H1 (cell line): ENCODE measurements around the gene VDR. TPM values are rescaled to one million over a fixed set of nuclear protein-coding genes. Genes with fewer than 3 reads are reported as not detected.

Source experiments
- CTCF ChIA-PET: fragments of 300-600 bp; sonication (Branson Sonifier 250); formaldehyde crosslinking; loops from one replicate; lab custom pipeline; 2021; ENCODE audit not compliant: partially characterized antibody; lab: Charles Lee
- POLR2A ChIA-PET: fragments of 300-600 bp; sonication (Branson Sonifier 250); formaldehyde crosslinking; loops from one replicate; lab custom pipeline; 2021; ENCODE audit warnings: inconsistent platforms; ENCODE audit not compliant: partially characterized antibody; lab: Charles Lee
- DNase-seq, 2 experiments: peaks; one replicate each; pipeline versions ENCODE4 v3.0.0 to v3.0.0-alpha.2; 2010 to 2022; ENCODE audit warnings: low spot score in 2 of 2, low read depth in 1 of 2, mixed read lengths in 1 of 2
- FAIRE-seq: peaks from 2 replicates; lab custom pipeline; 2011; peaks lifted over from hg19 to GRCh38; lab: Jason Lieb, UNC
- H2AFZ ChIP-seq: 2 replicates; pipeline ENCODE4 v1.8.1; 2012; ENCODE audit warnings: low read length, inconsistent platforms
- H2AK5ac ChIP-seq: 2 replicates; pipeline ENCODE4 v1.6.1; 2013; ENCODE audit warnings: low read depth, low read length
- H2BK120ac ChIP-seq: replicated peaks from 2 replicates; pipeline ENCODE3; 2013; ENCODE audit warnings: low read depth, low read length, inconsistent platforms
- H2BK12ac ChIP-seq: 2 replicates; pipeline ENCODE4 v1.6.1; 2013; ENCODE audit warnings: low read depth, low read length
- H2BK15ac ChIP-seq: 2 replicates; pipeline ENCODE4 v1.6.1; 2013; ENCODE audit warnings: low read length
- H2BK20ac ChIP-seq: 2 replicates; pipeline ENCODE4 v1.6.1; 2013; ENCODE audit warnings: low read length
- H2BK5ac ChIP-seq: 2 replicates; pipeline ENCODE4 v1.6.1; 2013; ENCODE audit warnings: low read depth, low read length
- H3K14ac ChIP-seq: 2 replicates; pipeline ENCODE4 v1.6.1; 2013; ENCODE audit warnings: inconsistent platforms; ENCODE audit not compliant: insufficient read length
- H3K18ac ChIP-seq: 2 replicates; pipeline ENCODE4 v1.6.1; 2013; ENCODE audit warnings: low read length; ENCODE audit errors: extremely low read depth
- H3K23ac ChIP-seq: 2 replicates; pipeline ENCODE4 v1.6.1; 2013; ENCODE audit warnings: inconsistent platforms; ENCODE audit not compliant: insufficient read length
- H3K23me2 ChIP-seq: 2 replicates; pipeline ENCODE4 v1.6.1; 2013; ENCODE audit warnings: low read depth, low read length
- H3K27ac ChIP-seq: 2 replicates; pipeline ENCODE4 v1.6.1; 2011; ENCODE audit warnings: low read depth, low read length, inconsistent platforms
- H3K27me3 ChIP-seq, 4 experiments: replicated peaks in 1 of 4; 1 replicate in 1 of 4; 2 replicates in 3 of 4; pipeline versions ENCODE4 v1.6.1 to v1.8.1; 2011 to 2013; ENCODE audit warnings: low read length in 3 of 4, mild to moderate bottlenecking in 3 of 4, inconsistent platforms in 2 of 4, mixed read lengths in 2 of 4, moderate library complexity in 1 of 4; ENCODE audit not compliant: control insufficient read depth in 3 of 4, insufficient read depth in 3 of 4; ENCODE audit errors: extremely low read depth in 1 of 4
- H3K36me3 ChIP-seq, 4 experiments: 2 replicates each; pipeline versions ENCODE4 v1.6.1 to v1.8.1; 2011 to 2013; ENCODE audit warnings: mild to moderate bottlenecking in 4 of 4, low read length in 3 of 4, moderate library complexity in 2 of 4, control low read depth in 1 of 4, inconsistent platforms in 1 of 4; ENCODE audit not compliant: insufficient read depth in 4 of 4, control insufficient read depth in 2 of 4
- H3K4ac ChIP-seq: replicated peaks from 2 replicates; pipeline ENCODE3; 2013; ENCODE audit warnings: low read length, low read depth, mixed read lengths, inconsistent platforms; ENCODE audit not compliant: insufficient read length
- H3K4me1 ChIP-seq, 4 experiments: replicated peaks in 1 of 4; 1 replicate in 1 of 4; 2 replicates in 3 of 4; pipeline versions ENCODE4 v1.6.1 to v1.8.1; 2011 to 2013; ENCODE audit warnings: low read length in 3 of 4, inconsistent platforms in 2 of 4, mixed read lengths in 1 of 4; ENCODE audit not compliant: insufficient read depth in 4 of 4, control insufficient read depth in 3 of 4
- H3K4me2 ChIP-seq, 2 experiments: 2 replicates each; pipeline versions ENCODE4 v1.6.1 to v1.8.1; 2011 to 2013; ENCODE audit warnings: low read depth in 2 of 2, low read length in 2 of 2, control low read depth in 1 of 2, inconsistent platforms in 1 of 2, mild to moderate bottlenecking in 1 of 2; ENCODE audit not compliant: insufficient read depth in 1 of 2
- H3K4me3 ChIP-seq, 4 experiments: fragments of 200-600, 300-600 bp in 1 of 4; sonication (generic), shearing (Covaris generic), sonication (Bioruptor Twin) in 1 of 4; 2 replicates each; pipeline versions ENCODE4 v1.5.1 to v1.8.1; 2011 to 2016; ENCODE audit warnings: low read length in 4 of 4, low read depth in 3 of 4, control low read depth in 2 of 4, inconsistent platforms in 2 of 4, mild to moderate bottlenecking in 2 of 4, mixed read lengths in 1 of 4, moderate library complexity in 1 of 4; ENCODE audit not compliant: insufficient read depth in 2 of 4; ENCODE audit errors: extremely low read depth in 1 of 4
- H3K56ac ChIP-seq: replicated peaks from 2 replicates; pipeline ENCODE3; 2013; ENCODE audit warnings: low read depth, mild to moderate bottlenecking, mixed read lengths, low read length, inconsistent platforms; ENCODE audit not compliant: insufficient read length
- H3K79me1 ChIP-seq: 2 replicates; pipeline ENCODE4 v1.6.1; 2013; ENCODE audit warnings: low read depth, low read length, control low read depth
- H3K79me2 ChIP-seq, 2 experiments: 2 replicates each; pipeline versions ENCODE4 v1.6.1 to v1.8.1; 2012 to 2013; ENCODE audit warnings: low read length in 2 of 2, mild to moderate bottlenecking in 2 of 2, inconsistent platforms in 1 of 2; ENCODE audit not compliant: insufficient read depth in 2 of 2, control insufficient read depth in 1 of 2
- H3K9ac ChIP-seq, 4 experiments: replicated peaks in 1 of 4; 1 replicate in 1 of 4; 2 replicates in 3 of 4; pipeline versions ENCODE4 v1.6.1 to v1.8.1; 2011 to 2013; ENCODE audit warnings: low read depth in 3 of 4, low read length in 3 of 4, control low read depth in 2 of 4, mild to moderate bottlenecking in 2 of 4, moderate library complexity in 2 of 4, inconsistent platforms in 1 of 4; ENCODE audit errors: extremely low read depth in 1 of 4
- H3K9me3 ChIP-seq, 2 experiments: 2 replicates each; pipeline versions ENCODE4 v1.6.1 to v1.8.1; 2012 to 2013; ENCODE audit warnings: mild to moderate bottlenecking in 2 of 2, moderate library complexity in 2 of 2, control low read depth in 1 of 2, inconsistent platforms in 1 of 2, low read depth in 1 of 2, low read length in 1 of 2, mixed read lengths in 1 of 2; ENCODE audit not compliant: insufficient read depth in 2 of 2
- H4K20me1 ChIP-seq, 2 experiments: replicated peaks in 1 of 2; 2 replicates each; pipeline versions ENCODE3 to v1.8.1; 2011 to 2013; ENCODE audit warnings: inconsistent platforms in 2 of 2, low read length in 2 of 2, mild to moderate bottlenecking in 1 of 2; ENCODE audit not compliant: insufficient read depth in 2 of 2, control insufficient read depth in 1 of 2
- H4K5ac ChIP-seq: 2 replicates; pipeline ENCODE4 v1.6.1; 2013; ENCODE audit warnings: low read length, low read depth, mixed read lengths, inconsistent platforms; ENCODE audit not compliant: insufficient read length
- H4K8ac ChIP-seq: 2 replicates; pipeline ENCODE4 v1.8.0; 2013; ENCODE audit warnings: mild to moderate bottlenecking, moderate library complexity, low read length, inconsistent platforms; ENCODE audit not compliant: insufficient read depth; ENCODE audit errors: extremely low read depth
- H4K91ac ChIP-seq: replicated peaks from 2 replicates; pipeline ENCODE3; 2013; ENCODE audit warnings: low read length, mixed read lengths, inconsistent platforms; ENCODE audit not compliant: insufficient read length
- CEBPB ChIP-seq: IDR thresholded peaks from 2 replicates; pipeline ENCODE4 v1.6.1; 2012; ENCODE audit warnings: low read depth, low read length
- CHD2 ChIP-seq: IDR thresholded peaks from 2 replicates; pipeline ENCODE4 v1.6.1; 2012; ENCODE audit warnings: low read length, improper control_type of control experiment
- CTCF ChIP-seq, 3 experiments: IDR thresholded peaks; 1 replicate in 2 of 3; 2 replicates in 1 of 3; pipeline versions ENCODE4 v1.5.1 to v1.6.1; 2011; ENCODE audit warnings: low read length in 3 of 3, mild to moderate bottlenecking in 3 of 3, inconsistent platforms in 2 of 3, low read depth in 1 of 3, moderate library complexity in 1 of 3; ENCODE audit not compliant: insufficient read depth in 1 of 3; ENCODE audit errors: control extremely low read depth in 1 of 3
- MAFK ChIP-seq: IDR thresholded peaks from 2 replicates; pipeline ENCODE4 v1.6.1; 2012; ENCODE audit warnings: low read depth, mild to moderate bottlenecking, improper control_type of control experiment, low read length
- MAX ChIP-seq: IDR thresholded peaks from 2 replicates; pipeline ENCODE4 v1.6.1; 2012; ENCODE audit warnings: inconsistent platforms
- SIN3A ChIP-seq, 2 experiments: IDR thresholded peaks in 1 of 2; conservative IDR thresholded peaks in 1 of 2; 2 replicates each; pipeline ENCODE4 v1.6.1; 2011 to 2012; ENCODE audit warnings: low read length in 2 of 2, improper control_type of control experiment in 1 of 2, low read depth in 1 of 2, mild to moderate bottlenecking in 1 of 2
- SUZ12 ChIP-seq: fragments of 200-600 bp; sonication (generic); IDR thresholded peaks from 2 replicates; pipeline ENCODE4 v1.6.1; 2012; ENCODE audit warnings: mild to moderate bottlenecking, inconsistent platforms, low read length, moderate library complexity, mixed read lengths
- TCF12 ChIP-seq: IDR thresholded peaks from 2 replicates; pipeline ENCODE4 v1.6.1; 2011; ENCODE audit warnings: low read depth, mild to moderate bottlenecking, low read length
- USF2 ChIP-seq: IDR thresholded peaks from 2 replicates; pipeline ENCODE4 v1.6.1; 2011; ENCODE audit warnings: low read length, improper control_type of control experiment
- WGBS, 2 experiments: shearing (Covaris generic) in 1 of 2; methylation state at CpG; one replicate each; pipeline versions ENCODE4 v1.1.6 to v1.1.7; 2013 to 2015; ENCODE audit warnings: low lambda C conversion rate in 2 of 2, mixed read lengths in 2 of 2, inconsistent platforms in 1 of 2, low coverage in 1 of 2, missing lambda C conversion rate in 1 of 2; ENCODE audit not compliant: insufficient replicate concordance in 2 of 2, insufficient coverage in 1 of 2, insufficient read length in 1 of 2; ENCODE audit errors: extremely low coverage in 1 of 2, missing lambda C conversion rate in 1 of 2; 5-methylcytosine and 5-hydroxymethylcytosine counted together
- polyA plus RNA-seq, 7 experiments: library from polyadenylated mRNA; depleted of rRNA in 3 of 7; stranded (reverse) in 5 of 7; unstranded in 2 of 7; fragments of >200 nt in 5 of 7; fragments of 200-250 nt in 2 of 7; gene quantifications; 1 replicate in 5 of 7; 2 replicates in 1 of 7; 4 replicates in 1 of 7; pipeline versions ENCODE4 v1.2.1 to v1.2.3, GENCODE V29; 2011 to 2013; ENCODE audit warnings: missing spikeins in 2 of 7, mixed read lengths in 2 of 7
- total RNA-seq: library from RNA; stranded (reverse); fragmentation: NEBNext Ultra II Directional; extraction: Animal tissue kit (Norgen Biotek cat#: 25700); gene quantifications from 2 replicates; pipeline ENCODE4 v1.2.1, GENCODE V29; 2021

VDR gene
- total and polyA plus RNA-seq, 2 of the 8 experiments (the other 6 are each of a cell fraction or from before 2014, with no cell fraction given): 0.44 to 0.65 TPM

GRCh38 chr12:47875746-47876439 is 28.9 kb downstream of the VDR start:
- FAIRE-seq: no peak
- Histone ChIP-seq H3K36me3 (no peaks in the 10 kb centered on the region), H3K56ac (no peak overlapping the region), H2AFZ (no peak overlapping the region), H2BK5ac (no peak overlapping the region), H4K5ac (no peak overlapping the region), H2BK15ac (no peak overlapping the region), H4K91ac (peak overlapping the region; percentile 37), H3K23ac (no peak overlapping the region), H3K4me3 (no peak overlapping the region), H4K20me1 (no peaks in the 10 kb centered on the region), H2BK120ac (no peak overlapping the region), H3K79me2 (no peaks in the 10 kb centered on the region), H2AK5ac (no peak overlapping the region), H3K4me1 (no peaks in the 10 kb centered on the region), H3K27ac (no peak overlapping the region), H2BK12ac (no peak overlapping the region), H3K14ac (no peak overlapping the region), H3K27me3 (no peaks in the 10 kb centered on the region), H3K4ac (no peak overlapping the region), H3K9me3 (no peaks in the 10 kb centered on the region), H2BK20ac (no peak overlapping the region), H3K18ac (no peak overlapping the region), H4K8ac (no peak overlapping the region), H3K23me2 (no peaks in the 10 kb centered on the region), H3K4me2 (no peak overlapping the region), H3K79me1 (no peaks in the 10 kb centered on the region), H3K9ac (no peak overlapping the region)
- no peak for DNase-seq
- WGBS, 2 experiments: 87% methylated on average over 2 of the region's 2 CpGs; no CpG with 5 or more reads in 1 of the 2 experiments
- ChIA-PET CTCF (interaction anchor here (1.5 to 2.4 kb wide), 4 partner anchors 7 to 74 kb away, joined by 3 to 6 read pairs (median 6); partner anchors contain the start of gene VDR), POLR2A (no interaction called here)
- TF ChIP-seq MAX: no peak
- no peak for TF ChIP-seq SIN3A (conservative IDR thresholded peaks at IDR 0.05 in 1 of 2, IDR thresholded peaks at IDR 0.05 in 1 of 2; ENCODE audit: low read depth in 1 of 2, low read length in 2 of 2)
- no peak for TF ChIP-seq TCF12
- no peak for TF ChIP-seq SUZ12
- no peak for TF ChIP-seq CTCF (IDR thresholded peaks at IDR 0.05; ENCODE audit: control extremely low read depth in 1 of 3, insufficient read depth in 1 of 3, low read depth in 1 of 3, low read length in 3 of 3)
- TF ChIP-seq MAFK: no peak
- no peak for TF ChIP-seq CHD2
- TF ChIP-seq USF2: no peak
- no peak for TF ChIP-seq CEBPB
